HTR-8/SVneo (cell line): ENCODE measurements around the gene KIF1A.

ENCODE experiments used
- DNase-seq: peaks from one replicate; pipeline ENCODE4 v3.0.0; 2011; ENCODE audit warnings: low spot score, mixed read lengths; ENCODE audit not compliant: insufficient read length
- FAIRE-seq: peaks from 2 replicates; lab custom pipeline; 2011; peaks lifted over from hg19 to GRCh38; lab: Jason Lieb, UNC

Gene KIF1A, protein sequence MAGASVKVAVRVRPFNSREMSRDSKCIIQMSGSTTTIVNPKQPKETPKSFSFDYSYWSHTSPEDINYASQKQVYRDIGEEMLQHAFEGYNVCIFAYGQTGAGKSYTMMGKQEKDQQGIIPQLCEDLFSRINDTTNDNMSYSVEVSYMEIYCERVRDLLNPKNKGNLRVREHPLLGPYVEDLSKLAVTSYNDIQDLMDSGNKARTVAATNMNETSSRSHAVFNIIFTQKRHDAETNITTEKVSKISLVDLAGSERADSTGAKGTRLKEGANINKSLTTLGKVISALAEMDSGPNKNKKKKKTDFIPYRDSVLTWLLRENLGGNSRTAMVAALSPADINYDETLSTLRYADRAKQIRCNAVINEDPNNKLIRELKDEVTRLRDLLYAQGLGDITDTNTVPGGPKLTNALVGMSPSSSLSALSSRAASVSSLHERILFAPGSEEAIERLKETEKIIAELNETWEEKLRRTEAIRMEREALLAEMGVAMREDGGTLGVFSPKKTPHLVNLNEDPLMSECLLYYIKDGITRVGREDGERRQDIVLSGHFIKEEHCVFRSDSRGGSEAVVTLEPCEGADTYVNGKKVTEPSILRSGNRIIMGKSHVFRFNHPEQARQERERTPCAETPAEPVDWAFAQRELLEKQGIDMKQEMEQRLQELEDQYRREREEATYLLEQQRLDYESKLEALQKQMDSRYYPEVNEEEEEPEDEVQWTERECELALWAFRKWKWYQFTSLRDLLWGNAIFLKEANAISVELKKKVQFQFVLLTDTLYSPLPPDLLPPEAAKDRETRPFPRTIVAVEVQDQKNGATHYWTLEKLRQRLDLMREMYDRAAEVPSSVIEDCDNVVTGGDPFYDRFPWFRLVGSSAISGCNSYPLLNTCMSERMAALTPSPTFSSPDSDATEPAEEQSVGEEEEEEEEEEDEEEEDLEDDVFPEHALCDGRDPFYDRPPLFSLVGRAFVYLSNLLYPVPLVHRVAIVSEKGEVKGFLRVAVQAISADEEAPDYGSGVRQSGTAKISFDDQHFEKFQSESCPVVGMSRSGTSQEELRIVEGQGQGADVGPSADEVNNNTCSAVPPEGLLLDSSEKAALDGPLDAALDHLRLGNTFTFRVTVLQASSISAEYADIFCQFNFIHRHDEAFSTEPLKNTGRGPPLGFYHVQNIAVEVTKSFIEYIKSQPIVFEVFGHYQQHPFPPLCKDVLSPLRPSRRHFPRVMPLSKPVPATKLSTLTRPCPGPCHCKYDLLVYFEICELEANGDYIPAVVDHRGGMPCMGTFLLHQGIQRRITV (N-terminal part only)

DNA sequence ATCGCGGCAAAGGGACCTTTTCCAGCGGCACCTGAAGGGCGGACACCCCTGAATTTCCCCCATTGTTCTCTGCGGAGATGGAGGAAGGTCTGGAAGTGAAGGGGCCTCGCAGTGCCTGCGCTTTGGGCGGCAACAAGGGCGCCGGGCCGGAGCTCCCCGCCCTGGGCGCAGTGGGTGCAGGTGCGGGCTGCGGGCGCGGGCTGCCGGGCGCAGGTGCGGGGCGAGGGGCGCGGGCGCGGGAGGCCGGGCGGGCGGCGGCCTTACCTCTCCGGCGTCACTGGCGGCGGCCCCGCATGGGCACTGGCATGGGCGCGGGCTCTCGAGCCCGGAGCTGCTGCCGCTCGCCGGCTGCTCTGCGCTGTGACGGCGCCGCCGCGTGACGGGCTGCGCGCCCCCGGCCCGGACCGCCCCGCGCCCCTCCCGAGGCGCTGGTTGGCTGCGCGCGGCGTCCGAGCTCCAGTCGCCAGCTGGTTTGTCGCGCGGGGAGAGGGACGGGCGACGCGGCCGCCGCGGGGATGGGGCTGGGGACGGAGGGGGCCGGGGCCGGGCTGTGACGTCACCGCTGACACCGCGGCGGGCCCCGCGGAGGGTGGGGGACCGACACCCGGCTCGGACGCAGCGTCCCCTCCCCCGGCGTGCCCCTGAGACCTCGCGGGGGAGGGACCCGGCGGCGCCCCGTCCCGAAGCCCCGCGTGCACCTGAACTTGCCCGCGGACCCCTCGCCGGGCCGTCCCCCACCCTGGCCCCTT lies at the start of gene KIF1A:
KIF1A (minus strand) TSS at position 362 of the 749 bp plus-strand sequence. CDS start 22,467 bp downstream, outside the sequence.
- FAIRE-seq (no peak), DNase-seq (no peak)

DNA sequence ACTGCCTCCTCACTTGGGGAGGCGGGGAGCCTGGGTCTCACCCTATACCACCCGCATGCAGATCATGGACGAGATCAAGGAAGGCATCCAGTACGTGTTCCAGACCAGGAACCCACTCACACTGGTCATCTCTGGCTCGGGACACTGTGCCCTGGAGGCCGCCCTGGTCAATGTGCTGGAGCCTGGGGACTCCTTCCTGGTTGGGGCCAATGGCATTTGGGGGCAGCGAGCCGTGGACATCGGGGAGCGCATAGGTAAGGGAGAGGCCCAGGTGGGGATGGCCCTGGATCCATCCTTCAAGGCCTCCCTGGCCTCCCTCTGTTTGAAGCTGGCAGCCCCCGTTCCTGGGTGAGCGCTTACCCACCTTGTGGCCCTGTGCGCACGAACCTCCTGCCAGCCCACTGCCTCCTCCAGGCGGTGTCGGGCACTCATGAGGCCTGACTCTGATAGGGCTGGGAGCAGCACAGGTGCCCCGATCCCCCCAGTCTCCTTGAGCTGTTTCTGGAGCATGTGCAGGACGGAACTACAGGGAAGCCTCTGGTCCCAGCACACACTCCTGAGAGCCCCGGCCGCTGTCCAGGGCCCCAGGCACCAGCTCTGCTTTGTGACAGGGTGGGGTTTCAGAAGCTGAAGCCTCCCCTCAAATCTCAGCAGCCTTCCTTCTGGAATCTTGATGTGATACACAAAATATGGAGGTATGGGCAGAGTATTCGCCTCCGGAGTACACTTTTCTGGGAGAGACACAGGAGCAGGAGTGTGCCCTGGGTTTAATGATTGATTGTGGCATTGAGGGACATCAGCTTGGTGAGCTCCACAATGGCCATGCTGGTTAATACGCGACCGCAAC lies 49.3 kb upstream of the KIF1A start:
- FAIRE-seq (no peak), DNase-seq (no peak)

DNA sequence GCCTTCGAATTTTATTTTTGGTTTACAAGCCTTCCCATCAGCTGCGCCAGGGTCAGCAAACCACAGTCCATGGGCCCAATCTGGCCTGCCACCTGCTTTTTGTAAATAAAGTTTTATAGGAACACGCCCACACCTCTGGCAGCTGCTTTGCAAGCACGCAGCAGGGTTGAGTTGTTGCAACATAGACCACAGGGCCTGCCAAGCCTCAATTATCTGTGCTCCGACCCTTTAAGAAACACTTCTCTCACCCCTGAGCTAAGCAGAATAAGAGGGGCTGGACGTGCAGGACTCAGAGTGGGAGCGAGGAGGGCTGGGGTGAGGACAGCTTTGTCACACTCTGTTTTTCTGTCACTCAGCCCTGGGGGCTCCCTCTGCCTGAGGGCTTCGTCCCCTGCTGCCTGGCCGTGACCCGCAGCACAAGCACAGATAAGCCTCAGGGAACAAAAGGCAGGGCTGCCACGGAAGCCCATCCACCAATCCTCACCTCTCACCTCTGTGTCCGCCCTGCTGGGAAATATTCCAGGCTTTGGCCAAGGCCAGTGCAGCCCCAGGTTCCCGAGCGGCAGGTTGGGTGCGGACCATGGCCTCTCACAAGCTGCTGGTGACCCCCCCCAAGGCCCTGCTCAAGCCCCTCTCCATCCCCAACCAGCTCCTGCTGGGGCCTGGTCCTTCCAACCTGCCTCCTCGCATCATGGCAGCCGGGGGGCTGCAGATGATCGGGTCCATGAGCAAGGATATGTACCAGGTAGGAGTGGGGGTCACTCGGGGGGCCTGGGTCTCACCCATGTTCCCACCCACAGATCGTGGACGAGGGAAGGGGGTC lies 48.5 kb upstream of the KIF1A start, which contains the start of gene AGXT:
AGXT (plus strand) TSS at position 539 of the 823 bp plus-strand sequence; CDS start at position 581, 42 bp downstream.
- DNase-seq = no peak
- FAIRE-seq = no peak

DNA sequence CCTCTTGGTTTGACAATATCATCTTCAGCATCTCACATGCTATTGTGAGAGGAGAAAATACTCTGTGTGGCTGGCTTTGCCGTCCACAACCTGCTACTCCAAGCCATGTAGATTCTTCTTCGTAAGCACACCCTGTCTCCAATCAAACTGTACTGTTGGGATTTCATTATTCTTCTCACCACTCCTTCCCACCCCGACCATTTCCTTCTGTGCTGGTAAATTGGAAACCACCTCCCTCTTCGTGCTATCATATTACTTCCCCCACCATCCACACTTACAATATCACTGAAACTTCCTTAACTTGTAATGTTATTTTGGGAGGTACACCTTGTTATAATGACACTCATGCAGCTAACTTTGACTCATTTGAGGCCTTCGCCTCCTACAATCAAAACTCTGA lies 45.4 kb upstream of the KIF1A start:
- DNase-seq = no peak
- no peak for FAIRE-seq

DNA sequence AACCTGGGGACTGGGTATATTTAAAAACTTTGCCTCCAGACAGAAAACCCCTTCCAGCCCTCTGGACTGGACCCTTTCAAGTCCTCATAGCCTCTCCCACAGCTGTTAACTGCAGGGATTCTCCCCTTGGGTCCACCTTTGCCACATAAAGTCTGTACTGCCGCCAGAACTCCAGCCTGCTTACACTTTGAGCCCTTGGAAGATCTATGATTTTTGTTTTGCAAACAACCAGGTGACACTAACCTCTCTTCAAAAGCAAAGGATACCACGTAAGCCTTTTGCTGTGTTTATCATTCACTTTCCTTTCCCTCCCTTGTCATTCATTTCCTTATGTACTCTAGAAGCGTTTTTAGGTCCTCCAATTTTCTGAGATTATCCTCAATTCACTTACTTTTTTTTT lies 44.5 kb upstream of the KIF1A start:
- no peak for FAIRE-seq
- DNase-seq = no peak

DNA sequence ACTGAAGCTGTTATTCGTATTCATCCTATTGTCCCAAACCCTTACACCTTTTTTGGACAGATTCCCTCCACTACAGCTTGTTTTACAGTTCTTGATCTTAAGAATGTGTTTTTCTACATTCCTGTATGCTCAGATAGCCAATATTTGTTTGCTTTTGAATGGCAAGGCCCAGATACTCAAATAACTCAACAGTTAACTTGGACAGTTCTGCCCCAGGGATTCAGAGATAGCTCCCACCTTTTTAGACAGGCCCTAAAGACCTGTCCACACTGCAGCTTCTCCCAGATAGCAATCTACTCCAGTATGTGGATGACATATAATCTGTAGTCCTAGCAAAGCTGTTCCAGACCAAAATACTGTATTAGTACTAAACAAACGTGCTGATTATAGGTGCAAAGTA lies 41.5 kb upstream of the KIF1A start:
- DNase-seq = no peak
- no peak for FAIRE-seq

DNA sequence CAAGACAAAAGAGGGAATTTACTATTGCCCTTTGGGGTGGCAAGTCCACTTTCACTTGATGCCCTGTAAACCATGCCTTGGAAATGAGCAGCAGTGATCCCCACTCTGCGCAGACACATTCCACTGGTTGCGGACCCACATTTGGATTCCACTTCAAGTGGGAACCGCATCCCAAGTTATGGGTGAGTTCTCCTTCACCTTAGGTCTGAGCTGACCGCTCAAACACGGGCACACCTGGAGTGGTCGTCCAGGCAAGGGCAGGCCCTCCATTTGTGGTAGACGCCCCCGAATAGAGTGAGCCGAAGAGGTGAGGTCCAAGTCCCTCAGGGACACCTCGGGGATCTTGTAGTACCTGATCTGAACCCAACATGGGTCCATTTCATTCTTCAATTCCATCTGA lies 38.9 kb upstream of the KIF1A start:
- DNase-seq = no peak
- no peak for FAIRE-seq

DNA sequence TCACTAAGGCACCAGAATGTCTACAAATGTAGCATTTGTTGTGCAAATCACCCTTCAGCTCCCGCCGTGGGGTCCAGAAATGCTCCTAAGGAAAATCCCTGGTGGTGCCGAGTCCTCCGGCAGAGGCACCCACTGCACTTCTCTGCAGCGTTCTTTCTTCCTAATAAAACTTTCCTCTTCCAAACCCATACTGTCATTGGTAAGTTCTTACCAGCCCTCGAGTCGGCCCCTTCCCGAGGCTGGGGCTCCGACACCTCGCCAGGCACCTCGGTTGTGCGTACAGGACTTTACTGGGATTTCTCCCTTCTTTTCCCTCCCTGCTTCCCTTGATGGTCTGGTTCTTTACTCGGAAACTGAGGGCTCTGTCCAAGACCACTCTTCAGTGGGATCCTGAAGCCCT lies 38.3 kb upstream of the KIF1A start:
- FAIRE-seq (no peak), DNase-seq (no peak)

DNA sequence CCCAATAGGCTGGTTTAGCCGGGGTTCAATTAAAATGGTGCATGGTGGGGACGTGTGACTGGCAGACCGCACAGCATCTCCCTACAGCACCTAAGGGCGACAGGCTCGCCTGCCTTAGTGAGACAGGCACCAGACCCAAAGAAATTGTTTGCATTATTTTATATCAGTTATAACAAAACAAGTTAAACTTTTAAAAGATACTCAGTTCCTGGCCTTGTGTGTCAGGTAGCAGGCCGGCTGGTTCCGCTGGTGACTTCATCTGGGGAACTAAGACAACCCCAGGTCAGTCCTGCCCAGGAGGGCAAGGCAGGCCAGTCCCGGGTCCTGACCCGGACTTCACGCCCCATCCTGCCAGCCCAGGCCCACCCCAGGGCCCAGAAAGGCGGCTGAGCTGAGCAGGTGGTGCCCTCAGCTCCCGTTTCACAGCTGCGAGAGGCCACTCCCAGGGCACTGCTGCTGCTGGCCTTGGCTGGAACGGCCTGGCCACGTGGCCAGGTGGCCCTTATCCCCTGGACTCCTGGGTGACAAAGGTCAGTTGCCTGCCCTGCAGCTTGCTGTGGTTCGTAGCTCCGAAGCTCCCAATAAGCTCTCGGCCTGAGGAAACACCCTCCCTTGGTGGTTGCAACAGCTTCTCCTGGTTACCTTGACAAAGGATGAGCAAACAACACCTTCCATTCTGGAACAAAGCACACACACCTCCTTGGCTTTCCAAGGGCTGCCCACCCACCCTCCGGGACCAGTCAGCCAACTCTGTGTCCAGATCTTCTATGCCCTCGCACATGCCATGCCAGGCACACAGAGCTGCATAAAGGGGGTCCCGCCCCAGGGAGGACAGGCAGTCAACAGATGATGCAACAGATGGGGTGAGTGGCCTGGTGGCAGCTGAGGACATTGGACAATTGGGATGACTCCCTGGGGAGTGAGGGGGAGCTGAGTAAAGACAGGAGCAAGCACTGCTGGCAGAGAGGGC lies 37.3 kb upstream of the KIF1A start:
- no peak for FAIRE-seq
- DNase-seq = no peak

DNA sequence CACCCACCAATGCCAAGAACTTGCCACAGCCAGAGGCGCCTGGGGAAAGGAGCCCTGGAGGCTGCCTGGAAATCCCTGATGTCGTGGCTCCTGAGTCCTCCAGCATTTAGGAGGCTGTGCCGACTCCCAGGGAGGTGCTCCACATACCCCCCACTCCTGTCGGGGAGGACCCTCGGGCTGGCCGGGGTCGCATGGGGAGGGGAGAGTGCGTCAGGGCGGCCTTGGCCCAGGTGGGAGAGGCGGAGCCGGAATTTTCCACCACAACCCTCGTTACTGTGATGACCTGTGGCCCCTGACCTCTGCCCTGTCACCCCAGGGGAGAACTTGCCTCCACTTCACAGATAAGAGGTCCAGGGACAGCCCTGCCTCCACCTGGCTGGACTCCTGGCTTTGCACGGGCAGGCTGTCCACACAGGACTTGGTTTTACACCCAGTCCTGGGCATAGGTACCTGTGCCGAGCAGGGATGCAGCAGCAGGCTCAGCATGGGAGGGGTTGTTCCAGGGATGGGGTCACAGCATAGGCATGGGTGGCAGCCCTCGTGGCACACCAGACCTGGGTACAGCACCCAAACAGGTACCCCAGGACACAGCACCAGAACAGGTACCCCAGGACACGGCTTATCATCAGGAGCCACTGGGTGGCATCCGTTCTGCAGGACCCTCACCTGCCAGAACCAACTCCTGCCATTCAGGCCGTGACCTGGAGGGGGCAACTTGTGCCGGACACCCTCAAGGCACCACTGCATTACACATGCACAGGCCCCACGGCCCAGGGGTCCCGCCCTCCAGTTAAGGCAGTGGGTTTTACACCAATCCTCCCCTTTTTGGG lies 36.3 kb upstream of the KIF1A start:
- DNase-seq = no peak
- FAIRE-seq = no peak

DNA sequence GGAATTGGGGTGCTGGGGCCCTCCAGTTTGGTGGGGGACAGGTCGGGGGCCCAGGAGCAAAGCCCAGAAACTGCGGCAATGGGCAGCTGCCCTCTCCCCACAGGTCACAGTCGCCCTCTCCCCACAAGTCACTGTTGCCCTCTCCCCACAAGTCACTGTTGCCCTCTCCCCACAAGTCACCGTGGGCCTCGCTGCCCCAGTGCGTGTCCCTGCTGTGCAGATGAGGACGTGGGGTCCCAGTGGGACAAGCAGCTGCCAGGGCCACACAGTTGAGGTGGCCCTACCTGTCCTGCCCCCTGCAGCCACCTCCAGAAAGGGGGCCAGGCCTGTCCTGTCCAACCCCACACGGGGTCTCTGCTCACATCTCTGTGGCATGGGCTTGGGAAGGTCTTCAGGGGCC lies 35.7 kb upstream of the KIF1A start:
- no peak for DNase-seq
- no peak for FAIRE-seq

DNA sequence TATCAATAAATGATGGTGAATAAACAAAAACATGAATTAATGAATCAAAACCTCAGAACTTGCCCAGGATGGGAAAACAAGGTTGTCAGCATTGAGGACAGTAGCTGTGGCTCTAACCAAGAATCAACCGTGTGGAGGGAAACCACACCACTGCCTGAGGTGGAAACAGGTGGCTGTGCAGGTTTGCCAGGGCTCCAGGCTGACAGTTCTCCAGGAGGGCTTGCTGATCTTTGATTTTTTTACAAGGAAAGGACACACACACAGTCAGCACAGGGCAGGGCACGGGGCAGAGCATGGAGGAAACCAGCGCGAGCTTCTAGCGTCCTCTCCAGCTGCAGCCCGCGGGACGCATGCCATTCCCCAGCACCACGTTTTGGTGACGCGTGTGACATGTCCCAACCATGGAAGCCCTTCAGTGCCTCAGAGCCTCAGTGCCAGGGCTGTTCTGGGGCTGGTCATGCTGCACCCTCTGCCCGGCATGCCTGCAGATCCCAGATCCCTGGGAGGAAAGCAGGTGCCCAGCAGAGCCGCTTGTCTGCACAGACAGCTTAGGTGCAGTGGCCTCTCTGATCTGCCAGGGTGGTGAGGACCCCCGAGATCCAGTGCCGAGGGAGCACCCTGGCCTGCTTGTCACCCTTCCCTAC lies 32.8 kb upstream of the KIF1A start:
- DNase-seq (no peak), FAIRE-seq (no peak)

DNA sequence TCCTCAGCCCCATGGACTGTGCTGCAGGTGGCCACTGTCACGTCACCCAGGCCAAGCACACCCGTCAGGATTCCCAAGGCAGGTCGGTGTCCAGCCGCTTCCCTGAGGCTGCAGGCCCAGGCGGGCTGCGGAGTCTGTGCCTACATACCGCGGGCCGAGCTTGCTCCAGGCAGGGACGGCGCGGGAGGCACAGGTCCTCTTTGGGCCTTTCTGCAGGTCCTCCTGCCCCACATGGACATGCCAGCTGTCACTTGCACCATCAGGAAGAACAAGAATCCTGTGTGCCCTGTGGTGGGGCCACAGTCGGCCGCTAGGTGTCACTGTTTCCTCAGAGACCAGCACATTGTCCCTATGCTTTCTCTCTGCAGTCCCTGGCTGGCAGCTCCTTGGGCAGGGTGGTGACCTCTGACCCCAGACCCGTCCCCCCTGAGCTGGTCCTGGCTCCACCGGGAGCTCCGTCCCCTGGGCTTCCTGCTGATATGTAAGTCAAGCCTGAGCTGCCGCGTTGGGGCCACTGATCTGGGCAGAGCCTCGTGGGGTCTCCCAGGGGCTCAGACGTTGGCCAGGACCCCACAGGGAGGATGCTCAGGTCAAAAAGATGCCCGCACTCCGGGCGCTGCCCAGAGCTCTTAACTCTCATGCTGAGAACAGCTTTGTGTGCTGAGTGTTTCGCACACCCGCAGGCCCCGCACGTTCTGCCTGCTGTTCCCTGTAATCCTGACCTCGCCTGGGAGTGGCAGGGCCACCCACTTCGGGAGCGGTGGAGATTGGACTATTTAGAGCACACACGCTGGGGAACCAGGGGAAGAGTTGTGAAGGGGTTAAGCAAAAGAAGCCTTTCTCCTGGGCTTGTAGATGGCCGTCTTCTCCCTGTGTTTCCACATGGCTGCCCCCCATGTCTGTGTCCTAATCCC lies 31.3 kb upstream of the KIF1A start:
- DNase-seq = peak; percentile 89
- peak; percentile 46 for FAIRE-seq

DNA sequence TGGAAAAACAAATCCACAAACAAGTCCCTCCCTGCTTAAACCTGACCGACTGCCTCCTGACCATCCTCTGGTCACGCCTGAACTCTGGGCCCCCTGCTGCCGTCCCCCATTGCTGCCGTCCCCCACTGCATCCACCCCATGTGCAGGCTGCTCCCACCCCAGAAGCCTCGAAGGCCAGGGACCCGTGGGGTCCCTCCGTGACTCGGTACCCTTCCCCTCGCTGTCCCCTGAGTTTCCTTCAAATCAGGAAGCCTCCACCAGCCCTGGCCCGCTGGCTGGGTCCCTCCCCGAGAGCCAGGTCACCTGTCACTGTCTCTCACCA lies 30.7 kb upstream of the KIF1A start:
- DNase-seq (no peak), FAIRE-seq (no peak)

DNA sequence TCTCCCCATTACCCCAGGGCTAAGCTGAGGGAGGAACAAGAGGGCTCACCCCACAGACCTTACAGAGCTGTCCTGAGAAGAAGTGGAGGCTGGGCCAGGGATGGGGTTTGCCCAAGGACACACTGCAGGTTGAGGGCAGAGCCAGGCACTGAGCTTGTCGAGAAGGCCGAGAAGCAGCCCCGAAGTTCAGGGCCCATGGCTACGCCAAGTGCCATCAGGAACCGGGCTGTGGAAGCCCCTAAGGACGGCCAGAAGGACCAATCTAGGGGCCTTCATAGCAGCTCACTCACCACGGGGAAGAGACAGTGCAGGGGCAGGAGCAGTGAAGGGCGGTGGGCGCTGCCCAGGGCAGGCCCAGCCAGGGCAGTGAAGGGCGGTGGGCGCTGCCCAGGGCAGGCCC lies 30.0 kb upstream of the KIF1A start:
- FAIRE-seq (no peak), DNase-seq (no peak)
